Testis (tissue), 3 donors: ENCODE data around the gene DISP2. TPM values are rescaled to one million over a fixed set of nuclear protein-coding genes. Genes with fewer than 3 reads are reported as not detected.
A peak's percentile ranks its signal among the peaks of the same experiment; 100 is the strongest.

Experiments
- DNase-seq: peaks from one replicate; pipeline ENCODE4 v3.0.0-alpha.2; 2019
- H3K27ac ChIP-seq, 2 donors: fragments of 200-600 bp; sonication (generic); one replicate each; pipeline ENCODE4 v1.5.1; 2019
- H3K27me3 ChIP-seq: fragments of 200-600 bp; sonication (generic); one replicate; pipeline ENCODE4 v1.5.1; 2019
- H3K36me3 ChIP-seq: fragments of 200-600 bp; sonication (generic); one replicate; pipeline ENCODE4 v1.5.1; 2017; ENCODE audit warnings: low read depth; ENCODE audit errors: missing control alignments
- H3K4me1 ChIP-seq: fragments of 200-600 bp; sonication (generic); one replicate; pipeline ENCODE4 v1.5.1; 2019
- H3K4me3 ChIP-seq, 2 donors: fragments of 200-600 bp; sonication (generic); one replicate each; pipeline ENCODE4 v1.5.1; 2017 to 2019
- H3K9me3 ChIP-seq: fragments of 200-600 bp; sonication (generic); one replicate; pipeline ENCODE4 v1.5.1; 2017
- CTCF ChIP-seq, 3 experiments: fragments of 450-650 bp in 2 of 3; fragments of 200-600 bp in 1 of 3; sonication (generic) in 1 of 3; IDR thresholded peaks; one replicate each; pipeline ENCODE4 v1.5.1; 2016 to 2019; ENCODE audit warnings: antibody characterized with exemption in 3 of 3, mild to moderate bottlenecking in 2 of 3, moderate library complexity in 1 of 3
- POLR2A ChIP-seq: fragments of 450-650 bp; IDR thresholded peaks from one replicate; pipeline ENCODE4 v1.6.1; 2017; ENCODE audit warnings: antibody characterized with exemption, mild to moderate bottlenecking, moderate library complexity
- WGBS, 2 donors: methylation state at CpG; one replicate each; pipeline ENCODE4 v1.1.5; 2018; 5-methylcytosine and 5-hydroxymethylcytosine counted together
- intact Hi-C: fragments of 100-400 bp; cut with DNase I; formaldehyde crosslinking; loops from one replicate; pipeline ENCODE4 v1.15.1; 2023; ENCODE audit warnings: low total_unique reads
- polyA plus RNA-seq: library from polyadenylated mRNA; stranded (reverse); fragments of 350-450 nt; fragmentation: Illumina TruSeq; extraction: RNeasy Lipid Tissue Mini Kit (QIAGEN cat#74804); gene quantifications from one replicate; pipeline ENCODE4 v1.2.3, GENCODE V29; 2014; ENCODE audit warnings: low read depth, low replicate concordance; ENCODE audit not compliant: insufficient read depth
- total RNA-seq, 2 donors: library from RNA; depleted of rRNA; stranded (reverse); fragments of >200 nt; gene quantifications; one replicate each; pipeline ENCODE4 v1.2.3, GENCODE V29; 2016

DISP2 gene
- total and polyA plus RNA-seq, 3 donors from 2014 or later, result 3.0 to 7.6 (median 4.4) TPM

GRCh38 chr15:40323239-40323952 is 34.6 kb upstream of the DISP2 start, which contains the start of gene INAFM2:
INAFM2 (plus strand) TSS chr15:40323692; CDS start chr15:40324056, 364 bp downstream.
- no peak for TF ChIP-seq POLR2A
- TF ChIP-seq CTCF (IDR thresholded peaks at IDR 0.05), result peak; percentile 49 to 90 (median 77)
- Histone ChIP-seq H3K4me3 (peak within 1 kb of the TSS; percentile 70 to 81), H3K9me3 (no peaks in the 10 kb centered on the region), H3K4me1 (peaks cover 12% of the 10 kb centered on the region), H3K27me3 (no peaks in the 10 kb centered on the region), H3K27ac (peak within 1 kb of the TSS in 1 of 2 donors; percentile 87), H3K36me3 (no peaks in the 10 kb centered on the region)
- intact Hi-C loops, result no loop called here
- 0% methylated on average over 68 of the region's 103 CpGs; no CpG with 5 or more reads in 1 of the 2 donors for WGBS, 2 donors
- peak; percentile 93 for DNase-seq

DNA sequence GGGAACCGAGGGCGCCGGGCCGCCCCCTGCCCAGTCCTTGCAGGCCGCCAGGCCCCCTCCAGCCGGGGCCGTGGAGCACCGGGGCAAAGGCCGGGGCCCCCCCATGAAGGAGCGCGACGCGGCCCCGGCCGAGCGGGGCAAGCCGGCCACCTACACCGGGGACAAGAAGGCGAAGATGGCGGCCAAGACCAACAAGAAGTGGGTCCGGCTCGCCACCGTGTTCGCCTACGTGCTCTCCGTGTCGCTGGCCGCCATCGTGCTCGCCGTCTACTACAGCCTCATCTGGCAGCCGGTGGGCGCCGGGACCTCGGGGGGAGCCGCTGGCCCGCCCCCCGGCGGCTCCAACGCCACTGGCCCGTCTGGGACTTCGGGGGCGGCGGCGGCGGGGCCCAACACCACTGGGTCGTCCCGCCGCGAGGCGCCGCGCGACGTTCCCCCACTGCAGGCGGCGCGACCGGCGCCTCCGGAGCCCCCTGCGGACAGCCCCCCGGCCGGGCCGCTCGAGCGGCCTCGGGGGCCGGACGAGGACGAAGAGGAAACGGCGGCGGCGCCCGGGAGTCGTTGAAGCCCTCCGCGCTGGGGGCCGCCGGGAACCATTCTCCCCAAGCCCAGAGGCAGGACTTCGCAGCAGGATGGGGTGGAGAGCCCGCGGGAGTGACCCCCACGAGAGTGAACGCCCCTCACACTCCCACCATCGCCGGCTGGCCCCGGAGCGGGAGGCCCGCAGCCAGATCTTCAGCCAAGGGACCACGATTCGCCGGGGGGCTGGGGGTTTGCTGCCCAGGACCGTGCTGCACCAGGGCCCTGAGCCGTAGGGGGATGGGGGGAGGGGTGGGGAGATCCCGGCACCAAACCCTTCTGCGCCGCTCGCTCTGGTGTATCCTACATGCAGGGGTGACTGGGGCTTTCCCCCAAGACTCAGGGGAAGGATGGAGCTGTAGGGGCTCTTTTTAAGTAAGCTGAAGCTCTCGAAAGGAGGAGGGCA is 33.8 kb upstream of the DISP2 start:
- no peaks in the 10 kb centered on the region for H3K36me3 ChIP-seq
- DNase-seq, result peak; percentile 51
- no peaks in the 10 kb centered on the region for H3K9me3 ChIP-seq
- WGBS, 2 donors, result 3 to 11% methylated on average over 3 to 66 of the region's 101 CpGs
- H3K4me1 ChIP-seq, result peaks cover 12% of the 10 kb centered on the region
- intact Hi-C loops, result no loop called here
- H3K4me3 ChIP-seq, result peak overlapping the region; percentile 70 to 81
- peak overlapping the region in 1 of 2 donors; percentile 87 for H3K27ac ChIP-seq
- no peaks in the 10 kb centered on the region for H3K27me3 ChIP-seq
- no peak for TF ChIP-seq POLR2A
- no peak for TF ChIP-seq CTCF (IDR thresholded peaks at IDR 0.05)

GRCh38 chr15:40325188-40325587 is 32.8 kb upstream of the DISP2 start:
- Histone ChIP-seq H3K4me1 (peaks cover 16% of the 10 kb centered on the region), H3K27me3 (no peaks in the 10 kb centered on the region), H3K4me3 (no peak overlapping the region), H3K27ac (no peak overlapping the region), H3K9me3 (no peaks in the 10 kb centered on the region), H3K36me3 (no peaks in the 10 kb centered on the region)
- DNase-seq, result no peak
- no peak for TF ChIP-seq POLR2A
- no peak for TF ChIP-seq CTCF (IDR thresholded peaks at IDR 0.05)
- intact Hi-C loops, result no loop called here
- WGBS, 2 donors, result 51 to 73% methylated on average over 2 of the region's 2 CpGs

DNA sequence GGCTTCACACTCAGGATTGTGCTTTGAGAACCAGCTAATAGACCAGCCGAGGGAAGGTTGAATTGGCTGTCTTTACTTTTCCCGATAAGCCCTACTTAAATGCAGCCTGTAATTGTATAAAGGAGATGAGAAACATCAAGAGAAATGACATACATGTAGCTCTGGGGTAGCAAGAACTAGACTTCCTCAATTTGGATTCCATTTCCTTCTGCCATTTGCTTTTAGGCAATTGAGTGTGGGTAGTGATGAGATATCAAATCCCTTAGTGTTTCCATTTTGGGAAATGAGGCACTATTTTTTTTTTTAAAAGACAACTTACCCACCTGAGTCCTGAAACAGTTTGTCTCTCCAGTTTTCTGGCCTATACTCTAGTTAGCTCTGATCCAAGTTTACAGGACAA is 32.3 kb upstream of the DISP2 start:
- 74 to 82% methylated on average over 2 of the region's 2 CpGs for WGBS, 2 donors

More for the DNA sequence above, 32.3 kb upstream of the DISP2 start:
- intact Hi-C loops, result no loop called here
- Histone ChIP-seq H3K36me3 (no peaks in the 10 kb centered on the region), H3K4me1 (peaks cover 16% of the 10 kb centered on the region), H3K27me3 (no peaks in the 10 kb centered on the region), H3K27ac (no peak overlapping the region), H3K9me3 (no peaks in the 10 kb centered on the region), H3K4me3 (no peak overlapping the region)
- DNase-seq, result no peak
- TF ChIP-seq POLR2A (no peak), CTCF (IDR thresholded peaks at IDR 0.05) (no peak)
